Measurements from ENCODE around the gene CARTPT. TPM values are rescaled to one million over a fixed set of nuclear protein-coding genes. Genes with fewer than 3 reads are reported as not detected.

The CARTPT gene
- total and polyA plus RNA-seq, 10 of the 15 experiments (the other 5 are each of a cell fraction or from before 2014, with no cell fraction given), result not detected

DNA sequence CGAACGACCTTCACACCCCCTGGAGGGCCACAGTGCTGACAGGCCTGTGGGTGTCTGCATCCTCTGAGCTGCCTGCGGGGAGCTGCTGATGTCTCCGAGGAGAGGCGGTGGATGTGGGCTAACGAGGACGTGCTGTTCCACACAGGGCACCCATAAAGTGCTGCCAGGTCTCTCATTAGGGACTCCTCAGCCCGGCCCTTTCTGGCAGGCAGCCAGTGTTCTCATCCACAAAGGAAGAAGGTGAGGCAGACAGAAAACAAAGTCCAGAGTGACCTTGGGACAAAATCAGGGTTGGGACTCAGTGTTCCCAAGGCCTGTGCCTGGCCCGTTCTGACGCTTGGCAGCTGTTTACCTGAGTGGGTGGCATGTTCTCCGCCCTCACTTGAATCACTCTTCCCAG lies 29.3 kb downstream of the CARTPT start:
- Histone ChIP-seq H3K4me1 (ENCODE audit: control insufficient read depth, insufficient read depth, low read length) (no peaks in the 10 kb centered on the region), H4K20me1 (ENCODE audit: control insufficient read depth, insufficient read depth) (no peaks in the 10 kb centered on the region), H3K27me3 (replicated peaks in 1 of 2; ENCODE audit: control insufficient read depth in 2 of 2, insufficient read depth in 2 of 2, low read length in 1 of 2) (no peaks in the 10 kb centered on the region), H3K9ac (ENCODE audit: control insufficient read depth, insufficient read depth, low read length) (no peak overlapping the region), H3K4me3 (no peak overlapping the region), H3K36me3 (ENCODE audit: control insufficient read depth in 2 of 2, insufficient read depth in 2 of 2, low read length in 1 of 2) (no peaks in the 10 kb centered on the region), H3K4me2 (ENCODE audit: control insufficient read depth, insufficient read depth) (no peak overlapping the region), H3K27ac (ENCODE audit: control insufficient read depth, insufficient read depth) (no peak overlapping the region), H3K9me3 (replicated peaks; ENCODE audit: control insufficient read depth, insufficient read depth, low read length) (no peaks in the 10 kb centered on the region), H2AFZ (ENCODE audit: control insufficient read depth, low read depth, low read length) (no peak overlapping the region), H3K79me2 (ENCODE audit: control insufficient read depth, insufficient read depth, low read length) (no peaks in the 10 kb centered on the region)
- ATAC-seq (no peak), FAIRE-seq (no peak), DNase-seq (ENCODE audit: low read depth, low spot score) (no peak)
- in situ Hi-C loops (cut with MboI) (no loop called here), intact Hi-C loops (cut with micrococcal nuclease; ENCODE audit: unreplicated experiment) (no loop called here)
- 68% methylated on average over 11 of the region's 11 CpGs for WGBS (ENCODE audit: insufficient coverage, insufficient replicate concordance, low lambda C conversion rate, missing lambda C conversion rate)
- ChIA-PET SMC1A (ENCODE audit: uncharacterized antibody, unreplicated experiment) (no interaction called here), RAD21 (ENCODE audit: unreplicated experiment) (no interaction called here), CTCF (no interaction called here), POLR2A (no interaction called here)
- BruUV-seq (replicated peaks), result no TSS peak
- TF ChIP-seq CBX3 (IDR thresholded peaks at IDR 0.05; ENCODE audit: borderline replicate concordance, low read depth) (no peak), CHD4 (IDR thresholded peaks at IDR 0.05) (no peak), HDAC6 (IDR thresholded peaks at IDR 0.05; ENCODE audit: unreplicated experiment) (no peak), SRF (IDR thresholded peaks at IDR 0.05; ENCODE audit: low read depth in 2 of 2, low read length in 2 of 2) (no peak), MYC (IDR thresholded peaks at IDR 0.05; ENCODE audit: insufficient read depth, insufficient read length, insufficient replicate concordance, low read length, severe bottlenecking) (no peak), TCF3 (IDR thresholded peaks at IDR 0.05; ENCODE audit: borderline replicate concordance, insufficient read depth, low read depth, low read length) (no peak), KLF5 (IDR thresholded peaks at IDR 0.05; ENCODE audit: partially characterized antibody) (no peak), FOXM1 (IDR thresholded peaks at IDR 0.05; ENCODE audit: low read depth, low read length) (no peak), CEBPB (IDR thresholded peaks at IDR 0.05; ENCODE audit: borderline replicate concordance in 1 of 2, low read depth in 2 of 2, low read length in 2 of 2) (no peak), NR2C2 (IDR thresholded peaks at IDR 0.05; ENCODE audit: borderline replicate concordance, control insufficient read depth, insufficient read length, low read depth) (no peak), JUND (IDR thresholded peaks at IDR 0.05; ENCODE audit: low read depth, low read length) (no peak), ZBED1 (IDR thresholded peaks at IDR 0.05; ENCODE audit: borderline replicate concordance) (no peak), BRCA1 (IDR thresholded peaks at IDR 0.05; ENCODE audit: low read depth, low read length) (no peak), NBN (IDR thresholded peaks at IDR 0.05) (no peak), BCL11A (IDR thresholded peaks at IDR 0.05; ENCODE audit: low read depth, low read length) (no peak)
- TF ChIP-seq, protein P1, sequence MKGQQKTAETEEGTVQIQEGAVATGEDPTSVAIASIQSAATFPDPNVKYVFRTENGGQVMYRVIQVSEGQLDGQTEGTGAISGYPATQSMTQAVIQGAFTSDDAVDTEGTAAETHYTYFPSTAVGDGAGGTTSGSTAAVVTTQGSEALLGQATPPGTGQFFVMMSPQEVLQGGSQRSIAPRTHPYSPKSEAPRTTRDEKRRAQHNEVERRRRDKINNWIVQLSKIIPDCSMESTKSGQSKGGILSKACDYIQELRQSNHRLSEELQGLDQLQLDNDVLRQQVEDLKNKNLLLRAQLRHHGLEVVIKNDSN (IDR thresholded peaks at IDR 0.05; ENCODE audit: borderline replicate concordance, extremely low read length, insufficient read depth, low read depth, low read length), result no peak

All from GM12878 (cell line).